Activated CD4-positive, alpha-beta T cell treated with anti-CD3 and anti-CD28 coated beads, Interleukin-2, Interleukin-4, amounts not matched to agents 100 ng/mL and 50 ng/mL, durations not matched to agents 16 hours and 8 hours (primary cell): ENCODE data around the gene DACT1.

ENCODE experiments used
- DNase-seq: peaks from one replicate; pipeline ENCODE4 v3.0.0-alpha.2; 2020; ENCODE audit warnings: low spot score

The DACT1 gene

GRCh38 chr14:58635091-58635830 lies 2.5 kb upstream of the DACT1 start:
- DNase-seq: no peak

GRCh38 chr14:58636129-58636528 lies 1.6 kb upstream of the DACT1 start:
- no peak for DNase-seq

GRCh38 chr14:58637040-58637390 lies 747 bp upstream of the DACT1 start:
- no peak for DNase-seq

- no peak for DNase-seq
Observed at GRCh38 chr14:58638231-58639197, 752 bp downstream of the DACT1 start.

GRCh38 chr14:58639198-58639565 lies 1.4 kb downstream of the DACT1 start:
- DNase-seq: no peak

DNA sequence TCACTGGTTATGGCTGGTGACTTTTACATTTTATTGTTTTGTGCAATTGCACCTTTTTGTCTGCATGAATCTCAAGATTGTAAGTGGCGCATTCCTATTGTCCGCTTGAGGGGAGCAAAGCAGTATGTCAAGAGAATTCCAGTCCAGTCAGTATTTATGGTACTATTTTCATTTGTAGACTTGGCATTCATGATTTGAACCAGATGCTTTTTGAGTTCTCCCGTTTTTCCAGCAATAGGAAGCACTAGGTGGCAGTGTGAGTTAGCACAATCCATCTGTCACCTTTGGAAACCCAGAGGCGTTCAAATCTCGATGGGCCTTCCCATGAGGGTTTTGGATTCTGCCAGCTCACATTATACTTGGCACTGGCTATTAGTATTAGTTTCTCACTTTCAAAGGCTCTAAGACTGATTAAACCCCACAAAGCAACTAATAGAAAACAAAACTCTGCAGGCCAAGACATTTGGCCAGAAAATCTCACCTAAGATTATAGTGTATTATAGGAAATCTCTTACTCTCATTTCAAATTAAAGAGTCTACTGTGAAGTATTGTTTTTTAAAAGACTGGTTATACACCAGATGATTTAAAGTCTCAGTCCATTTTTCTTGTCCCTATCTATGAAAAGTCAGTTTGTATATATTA lies 2.2 kb downstream of the DACT1 start:
- DNase-seq: peak; percentile 31

GRCh38 chr14:58640959-58641358 lies 3.2 kb downstream of the DACT1 start:
- DNase-seq: no peak

DNA sequence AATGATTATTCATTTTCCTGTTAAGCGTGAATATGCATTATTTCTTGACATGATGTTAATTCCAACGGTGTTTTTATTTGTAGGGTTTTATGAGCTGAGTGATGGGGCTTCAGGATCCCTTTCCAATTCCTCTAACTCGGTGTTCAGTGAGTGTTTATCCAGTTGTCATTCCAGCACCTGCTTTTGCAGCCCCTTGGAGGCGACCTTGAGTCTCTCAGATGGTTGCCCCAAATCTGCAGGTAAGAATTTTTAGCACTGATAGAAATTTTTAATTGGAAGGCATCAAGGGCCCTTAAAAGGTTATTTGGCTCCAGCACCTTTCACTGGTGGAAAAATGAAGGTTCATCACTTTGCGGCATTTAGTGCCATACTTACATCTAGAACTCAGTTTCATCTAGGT lies 3.7 kb downstream of the DACT1 start:
- DNase-seq: no peak

DNA sequence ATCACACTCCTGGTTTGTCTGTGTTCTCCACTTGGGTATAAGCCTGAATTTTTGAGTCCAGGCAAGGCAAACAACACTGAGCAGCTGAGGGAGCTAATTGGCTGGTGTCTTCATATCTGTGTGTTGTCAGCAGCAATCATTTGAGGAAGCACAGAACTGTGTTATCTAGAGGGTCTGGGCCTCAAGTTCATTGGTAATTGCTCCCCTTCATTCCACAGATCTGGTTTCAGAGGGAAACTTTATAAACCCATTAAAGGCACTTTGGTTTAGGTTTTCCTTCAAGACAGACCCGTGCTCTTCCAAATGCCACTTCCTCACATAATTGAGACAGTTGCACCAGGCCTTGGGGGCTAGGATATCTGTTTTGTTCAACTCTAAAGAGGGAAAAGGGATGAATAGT lies 5.6 kb downstream of the DACT1 start:
- DNase-seq: no peak

- DNase-seq: no peak
Observed at GRCh38 chr14:58645641-58646040, 7.9 kb downstream of the DACT1 start.

- DNase-seq: no peak
Observed at GRCh38 chr14:58646479-58646878, 8.7 kb downstream of the DACT1 start.

DNA sequence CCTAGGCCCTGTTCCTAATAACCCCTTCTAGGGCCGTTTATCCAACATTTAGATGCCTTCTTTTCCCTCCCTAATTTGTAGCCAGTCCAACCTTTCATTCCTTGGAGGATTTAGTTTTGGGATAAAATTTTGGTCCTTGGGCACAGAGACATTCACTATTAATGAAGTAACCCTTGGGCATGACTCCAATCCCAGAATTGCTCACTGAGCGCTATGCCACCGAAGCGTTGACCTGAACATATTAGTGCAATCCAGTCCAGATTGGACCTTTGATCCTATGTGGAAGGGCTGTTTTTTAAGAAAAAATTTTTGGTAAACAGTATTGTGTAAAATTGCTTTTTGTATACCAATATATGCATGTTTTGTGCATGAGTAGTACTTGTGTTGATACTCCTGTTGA lies 10.0 kb downstream of the DACT1 start:
- DNase-seq: no peak

DNA sequence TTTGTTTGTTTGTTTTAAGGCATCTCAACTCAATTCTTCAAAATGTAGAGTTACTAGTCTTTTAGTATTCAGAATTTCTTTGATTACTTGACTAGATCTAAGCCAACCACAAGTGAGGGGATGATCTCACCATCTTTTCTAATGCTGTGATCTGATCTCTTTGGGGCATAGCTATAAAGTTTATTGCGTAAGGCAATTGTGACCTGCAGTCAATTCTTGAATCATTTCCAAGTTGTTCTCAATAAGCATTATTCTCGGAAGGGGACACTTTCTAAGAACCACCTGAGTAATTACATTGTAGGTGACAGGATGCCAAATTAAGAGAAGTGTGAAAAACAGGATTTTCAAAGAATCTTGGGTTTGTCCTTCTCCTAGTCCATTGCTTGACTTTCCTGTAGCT lies 13.1 kb downstream of the DACT1 start:
- no peak for DNase-seq

DNA sequence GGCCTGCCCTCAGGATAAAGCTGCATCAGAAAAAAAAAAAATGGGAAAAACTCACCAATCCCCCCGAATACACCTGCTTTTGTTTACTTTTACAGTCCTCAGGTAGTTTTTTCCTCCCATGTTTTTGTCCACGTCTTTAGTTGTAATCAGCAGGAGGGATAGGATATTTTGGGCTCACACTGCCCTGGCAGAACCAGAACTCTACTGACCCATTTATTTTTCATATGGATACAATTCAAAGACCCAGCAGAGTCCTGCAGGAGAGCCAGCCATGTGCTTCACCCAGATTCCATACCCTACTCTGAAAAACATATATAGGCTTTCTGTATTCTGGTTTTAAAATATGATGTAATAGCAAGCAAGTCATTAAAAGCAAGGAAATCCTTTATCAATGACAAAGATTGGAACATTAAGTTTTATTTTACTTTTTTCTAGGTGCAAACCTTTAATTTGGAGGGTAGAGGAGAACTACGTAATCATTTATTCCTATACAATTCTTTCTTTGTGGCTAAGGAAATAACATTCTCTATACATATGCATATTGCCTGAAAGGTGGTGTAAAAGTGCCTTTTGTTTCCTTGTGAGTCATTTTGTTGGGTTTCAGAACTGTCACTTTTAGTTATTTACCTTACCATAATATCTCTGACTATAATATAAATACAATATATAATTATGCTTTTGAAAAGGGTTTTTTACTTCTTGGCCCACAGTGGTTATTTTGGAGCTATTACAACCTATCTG lies 19.1 kb downstream of the DACT1 start:
- no peak for DNase-seq

DNA sequence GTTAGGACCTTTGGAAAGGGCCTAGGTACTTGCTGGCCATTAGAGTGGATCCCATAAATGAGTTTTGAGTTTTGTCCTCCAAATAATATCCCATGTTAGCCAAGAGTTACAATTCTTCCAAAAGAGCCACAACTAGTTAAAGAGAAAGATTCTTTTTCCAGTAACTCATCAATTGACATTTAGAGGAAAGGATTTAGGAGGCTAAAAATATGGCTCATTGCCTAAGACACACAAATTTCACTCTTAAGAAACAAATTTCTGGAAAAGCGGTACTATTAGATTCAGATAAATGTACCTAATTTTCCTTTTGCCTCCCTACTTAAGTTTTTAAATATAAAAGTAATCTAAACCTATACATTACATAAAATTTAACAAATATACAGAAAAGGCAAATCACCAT lies 21.3 kb downstream of the DACT1 start:
- no peak for DNase-seq

- no peak for DNase-seq
Observed at GRCh38 chr14:58659846-58660245, 22.1 kb downstream of the DACT1 start.

DNA sequence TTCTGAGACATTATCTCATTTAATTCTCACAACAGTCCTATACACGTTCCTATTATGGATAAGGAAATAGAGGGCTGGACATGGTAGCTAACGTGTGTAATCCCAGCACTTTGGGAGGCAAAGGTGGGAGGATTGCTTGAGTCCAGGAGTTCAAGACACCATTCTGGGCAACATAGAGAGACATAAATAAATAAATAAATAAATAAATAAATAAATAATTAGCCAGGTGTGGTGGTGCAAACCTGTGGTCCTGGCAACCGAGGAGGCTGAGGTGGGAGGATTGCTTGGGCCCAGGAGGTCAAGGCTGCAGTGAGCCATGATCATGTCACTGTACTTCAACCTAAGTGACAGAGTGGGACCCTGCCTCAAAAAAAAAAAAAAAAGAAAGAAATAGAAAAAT lies 22.6 kb downstream of the DACT1 start:
- DNase-seq: no peak

DNA sequence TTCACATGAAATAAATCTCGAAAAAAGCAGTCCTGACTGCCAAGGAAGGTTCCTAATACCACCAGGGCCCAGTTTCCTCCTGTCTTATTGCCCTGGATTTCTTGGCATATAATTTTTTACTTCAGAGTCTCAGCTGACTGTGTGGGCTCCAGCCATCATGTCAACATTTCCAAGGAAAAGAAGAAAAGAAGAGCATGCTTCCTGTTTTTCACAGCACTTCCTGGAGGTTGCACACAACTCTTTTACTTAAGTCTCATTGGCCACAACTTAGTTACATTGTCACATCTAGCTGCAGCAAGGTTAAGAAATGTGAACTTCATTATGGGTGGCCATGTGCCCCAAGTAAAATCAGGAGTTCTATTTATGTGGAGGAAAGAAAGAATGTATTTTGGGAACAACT lies 24.3 kb downstream of the DACT1 start:
- no peak for DNase-seq

- DNase-seq: no peak
Observed at GRCh38 chr14:58662759-58663158, 25.0 kb downstream of the DACT1 start.

DNA sequence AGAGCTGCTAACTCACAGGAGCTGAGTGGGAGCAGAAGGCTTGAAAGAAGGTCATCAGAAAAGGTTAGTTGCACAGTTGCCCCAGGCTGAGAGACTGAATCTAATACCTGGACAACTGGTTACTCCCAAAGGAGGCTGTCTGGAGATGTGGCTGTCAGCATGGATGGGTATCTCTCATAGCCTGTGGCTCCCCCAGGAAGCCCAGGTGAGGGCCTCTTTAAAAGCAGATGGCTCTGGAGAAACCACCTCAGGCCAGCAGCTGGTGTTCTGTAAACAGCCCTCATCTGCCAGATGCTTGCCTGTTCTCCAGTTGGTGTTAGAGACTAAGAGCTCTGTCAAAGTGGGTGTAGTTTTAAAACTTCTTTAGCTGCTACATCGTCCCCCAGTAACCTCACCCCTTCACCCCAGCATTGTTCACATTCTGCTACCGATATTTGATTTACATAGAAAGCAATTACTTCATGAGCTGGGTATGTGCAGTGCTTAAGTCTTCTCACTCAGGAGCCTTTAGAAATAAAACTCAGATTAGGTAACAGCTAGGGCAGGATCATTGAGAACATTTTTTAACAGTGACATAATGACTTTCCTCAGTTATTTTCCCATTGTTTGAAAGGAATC lies 25.8 kb downstream of the DACT1 start:
- no peak for DNase-seq

GRCh38 chr14:58665773-58666500 lies 28.2 kb downstream of the DACT1 start:
- no peak for DNase-seq
